ENCODE results near the gene ADAT1. TPM values are rescaled to one million over a fixed set of nuclear protein-coding genes. Genes with fewer than 3 reads are reported as not detected.

The ADAT1 gene
- total RNA-seq, 1 experiment from 2014 or later, result 121 TPM

Other genes with a start within 250 kb of the ADAT1 start
- gene CFDP1, start 189.8 kb downstream of the ADAT1 start, total RNA-seq (2014; rRNA removed; shearing (Covaris generic)), result 91.3 and 111 TPM in 2 replicates
- 17.5 and 27.5 TPM in 2 replicates for gene TMEM170A, start 158.6 kb downstream of the ADAT1 start, total RNA-seq (2014; rRNA removed; shearing (Covaris generic))
- 0.98 and 1.4 TPM in 2 replicates for gene CHST6, start 127.8 kb downstream of the ADAT1 start, total RNA-seq (2014; rRNA removed; shearing (Covaris generic))
- gene CHST5, start 87.2 kb downstream of the ADAT1 start, total RNA-seq (2014; rRNA removed; shearing (Covaris generic)), result not detected in 2 replicates
- 11.0 and 13.3 TPM in 2 replicates for gene TMEM231, start 67.0 kb downstream of the ADAT1 start, total RNA-seq (2014; rRNA removed; shearing (Covaris generic))
- gene GABARAPL2, start 56.9 kb downstream of the ADAT1 start, total RNA-seq (2014; rRNA removed; shearing (Covaris generic)), result 71.8 and 87.7 TPM in 2 replicates
- 180 and 185 TPM in 2 replicates for gene KARS1, start 24.4 kb upstream of the ADAT1 start, total RNA-seq (2014; rRNA removed; shearing (Covaris generic))
- gene TERF2IP, start 24.5 kb upstream of the ADAT1 start, total RNA-seq (2014; rRNA removed; shearing (Covaris generic)), result 52.9 and 65.4 TPM in 2 replicates
- gene CPHXL2, start 53.7 kb upstream of the ADAT1 start, total RNA-seq (2014; rRNA removed; shearing (Covaris generic)), result not detected in 2 replicates
- not detected in 2 replicates for gene DUXB, start 78.2 kb upstream of the ADAT1 start, total RNA-seq (2014; rRNA removed; shearing (Covaris generic))
- gene CPHXL, start 103.2 kb upstream of the ADAT1 start, total RNA-seq (2014; rRNA removed; shearing (Covaris generic)), result not detected in 2 replicates